Daoy (cell line): ENCODE results near the gene ZNF469. TPM values are rescaled to one million over a fixed set of nuclear protein-coding genes. Genes with fewer than 3 reads are reported as not detected.

Source experiments
- DNase-seq: peaks from one replicate; pipeline ENCODE4 v3.0.0-alpha.2; 2015; ENCODE audit warnings: low read depth
- total RNA-seq: library from RNA; depleted of rRNA; stranded (reverse); fragments of >200 nt; shearing (Covaris generic); gene quantifications from 2 replicates; pipeline ENCODE4 v1.2.3, GENCODE V29; 2014

The ZNF469 gene
- total RNA-seq, 1 experiment from 2014 or later, result 0.23 TPM

GRCh38 chr16:88346680-88347505 lies 35.9 kb upstream of the ZNF469 start:
- DNase-seq, result no peak

DNA sequence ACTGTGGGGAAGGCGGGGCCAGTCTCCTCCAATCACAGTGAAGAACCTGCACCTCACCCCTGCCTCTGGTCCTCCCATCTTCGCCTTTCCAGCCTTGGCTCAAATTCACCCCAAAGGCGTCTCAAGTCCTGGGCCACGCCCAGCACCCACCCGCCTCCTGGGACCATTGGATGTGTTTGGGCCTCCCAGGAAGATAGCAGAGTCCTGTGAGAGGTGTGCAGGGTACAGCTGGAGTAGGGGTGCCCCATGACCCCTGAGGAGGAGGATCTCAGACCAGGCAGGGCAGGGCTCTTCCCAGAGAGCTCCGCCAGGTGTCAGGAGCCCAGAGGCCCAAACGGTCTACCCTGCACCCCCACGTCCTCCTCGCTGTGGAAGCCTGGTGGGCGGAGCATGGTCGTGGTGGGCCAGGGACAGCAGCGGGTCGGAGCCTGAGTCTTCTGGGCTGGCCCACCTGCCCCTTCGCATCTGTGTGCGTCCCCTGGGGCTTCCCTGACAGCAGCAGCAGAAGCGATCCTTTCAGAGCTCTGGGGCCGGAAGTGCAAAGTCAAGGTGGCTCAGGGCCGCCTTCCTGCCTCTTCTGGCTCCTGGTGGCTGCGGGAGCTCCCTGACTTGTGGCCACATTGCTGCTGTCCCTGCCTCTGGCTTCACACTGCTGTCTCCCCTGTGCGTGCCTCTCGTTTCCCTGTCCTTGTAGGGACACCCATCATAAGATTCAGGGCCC lies 34.9 kb upstream of the ZNF469 start:
- no peak for DNase-seq

DNA sequence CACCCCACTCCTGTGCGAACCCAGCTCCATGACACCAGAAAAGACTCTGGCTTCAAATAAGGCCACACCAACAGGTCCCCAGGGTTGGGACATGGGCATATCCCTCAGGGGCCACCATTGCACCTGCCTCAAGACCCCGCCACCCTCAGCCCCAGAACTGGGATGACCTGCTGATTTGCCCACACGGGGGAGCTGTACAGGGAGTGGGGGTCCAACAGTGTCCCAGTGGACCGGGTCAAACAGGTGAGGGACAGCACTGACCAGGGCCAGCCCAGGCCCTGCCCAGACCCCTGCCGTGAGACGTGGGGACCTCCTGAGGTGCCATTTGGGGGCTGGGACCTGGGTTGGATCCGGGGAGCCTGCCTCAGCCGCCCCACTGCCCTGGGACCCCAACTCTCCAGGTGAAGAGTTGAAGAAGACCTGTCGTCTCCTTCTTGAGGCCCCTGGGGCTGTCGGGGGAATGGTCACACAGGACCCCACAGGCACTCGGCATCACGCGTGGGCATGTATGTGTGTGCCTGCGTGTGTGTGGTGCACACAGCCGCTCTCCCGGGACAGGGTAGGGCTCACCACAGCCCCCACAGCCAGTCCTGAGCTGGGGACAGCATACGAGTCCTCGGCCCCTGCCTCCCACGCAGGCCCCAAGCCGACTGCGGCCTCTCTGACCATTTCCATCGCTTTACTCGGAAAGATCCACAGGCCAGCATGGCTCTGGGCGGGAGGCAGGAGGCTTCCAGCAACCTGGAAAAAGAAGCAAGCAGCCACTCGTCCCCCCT lies 34.2 kb upstream of the ZNF469 start:
- DNase-seq, result no peak

DNA sequence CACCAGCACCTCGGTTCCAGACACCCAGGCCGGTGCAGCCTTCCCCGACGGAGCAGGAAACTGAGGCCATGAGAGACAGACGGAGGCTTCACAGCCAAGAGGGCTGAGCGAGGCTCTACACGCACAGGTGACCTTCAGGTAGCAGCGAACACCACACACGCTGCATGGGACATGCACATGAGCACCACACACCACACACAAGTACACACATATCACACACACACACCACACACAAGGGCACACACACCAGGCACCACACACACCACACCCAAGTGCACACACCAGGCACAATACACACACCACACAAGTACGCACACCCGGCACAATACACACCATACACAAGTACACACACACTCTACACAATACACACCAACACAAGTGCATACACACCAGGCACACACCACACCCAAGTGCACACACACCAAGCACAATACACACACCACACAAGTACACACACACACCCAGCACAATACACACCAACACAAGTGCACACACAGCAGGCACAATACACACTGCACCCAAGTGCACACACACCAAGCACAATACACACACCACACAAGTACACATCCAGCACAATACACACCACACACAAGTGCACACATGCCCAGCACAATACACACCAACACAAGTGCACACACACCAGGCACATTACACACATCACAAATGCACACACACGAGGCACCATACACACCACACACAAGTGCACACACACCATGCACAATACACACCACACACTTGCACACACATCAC lies 33.4 kb upstream of the ZNF469 start:
- DNase-seq, result no peak

- no peak for DNase-seq
Observed at GRCh38 chr16:88349903-88350900, 32.6 kb upstream of the ZNF469 start.

GRCh38 chr16:88350922-88351321 lies 31.8 kb upstream of the ZNF469 start:
- no peak for DNase-seq

DNA sequence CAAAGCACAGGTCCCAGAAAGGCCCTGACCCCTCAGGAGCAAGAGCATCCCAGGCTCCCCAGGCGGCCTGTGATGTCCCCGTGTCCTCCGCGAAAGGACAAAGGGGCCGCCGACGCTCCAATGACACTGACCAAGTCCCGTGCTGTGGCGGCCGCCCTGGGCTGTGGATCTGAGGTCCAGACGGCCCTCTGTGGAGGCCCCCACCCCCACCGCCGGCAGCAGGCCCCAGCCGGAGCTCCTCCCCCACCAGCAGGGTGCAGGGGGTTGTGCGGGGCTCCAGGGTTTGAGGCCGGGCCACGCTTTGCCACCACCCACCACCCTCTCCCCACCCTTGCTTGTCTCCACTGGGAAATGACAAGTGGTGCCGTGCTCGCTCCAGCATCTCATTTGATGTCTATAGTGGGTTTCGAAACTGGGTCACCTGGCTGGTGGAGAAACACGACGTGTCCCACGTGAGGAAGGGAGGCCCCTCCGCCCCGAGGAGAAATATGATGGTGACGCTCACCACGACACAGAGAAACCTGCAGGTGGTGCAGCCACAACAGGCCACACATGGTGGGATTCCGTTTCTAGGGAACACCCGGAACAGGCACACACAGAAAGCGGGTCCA lies 31.2 kb upstream of the ZNF469 start:
- DNase-seq, result no peak

GRCh38 chr16:88352261-88353200 lies 30.2 kb upstream of the ZNF469 start:
- no peak for DNase-seq

GRCh38 chr16:88353232-88353631 lies 29.5 kb upstream of the ZNF469 start:
- no peak for DNase-seq

GRCh38 chr16:88353691-88354090 lies 29.1 kb upstream of the ZNF469 start:
- DNase-seq, result no peak

DNA sequence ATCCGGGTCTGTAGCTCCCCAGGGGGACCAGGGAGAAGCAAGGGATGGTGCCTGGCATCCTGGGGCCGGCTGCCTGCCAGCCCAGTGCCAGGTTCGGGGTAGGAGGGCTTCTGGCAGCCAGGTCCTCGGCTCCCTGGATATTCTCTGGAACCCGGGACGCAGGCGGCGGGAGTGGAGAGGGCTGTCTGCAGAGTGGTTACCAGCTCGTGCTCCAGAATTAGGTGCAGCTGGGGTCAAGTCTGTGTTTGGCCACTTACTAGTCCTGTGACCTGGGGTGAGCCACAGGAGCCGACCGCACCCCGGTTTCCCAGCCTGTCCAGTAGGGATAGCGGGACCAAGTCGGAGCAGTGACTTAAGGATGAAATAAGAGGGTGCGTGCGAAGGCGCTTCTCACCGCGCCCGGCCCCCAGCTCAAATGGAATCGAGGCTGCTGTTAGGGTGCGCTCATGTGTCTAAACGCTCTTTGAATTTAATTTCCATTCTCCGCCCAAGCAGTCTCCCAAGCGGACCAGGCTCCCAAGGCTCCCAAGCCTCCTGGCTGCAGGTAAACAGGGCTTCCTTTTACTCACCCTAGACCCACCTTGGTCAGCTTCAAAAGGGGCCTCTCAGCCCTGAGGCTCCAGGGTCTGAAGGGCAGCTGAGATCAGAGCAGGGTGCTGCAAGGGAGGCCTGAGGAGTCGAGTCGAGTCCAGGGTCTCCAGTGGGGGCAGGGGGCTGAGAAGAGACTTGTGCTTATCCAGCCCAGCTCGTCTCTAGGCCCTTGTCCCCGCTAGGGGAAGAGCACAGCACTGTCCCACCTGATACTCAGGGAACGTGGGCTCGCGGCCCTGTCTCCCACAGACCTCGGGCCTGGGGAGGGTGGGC lies 28.3 kb upstream of the ZNF469 start:
- no peak for DNase-seq

DNA sequence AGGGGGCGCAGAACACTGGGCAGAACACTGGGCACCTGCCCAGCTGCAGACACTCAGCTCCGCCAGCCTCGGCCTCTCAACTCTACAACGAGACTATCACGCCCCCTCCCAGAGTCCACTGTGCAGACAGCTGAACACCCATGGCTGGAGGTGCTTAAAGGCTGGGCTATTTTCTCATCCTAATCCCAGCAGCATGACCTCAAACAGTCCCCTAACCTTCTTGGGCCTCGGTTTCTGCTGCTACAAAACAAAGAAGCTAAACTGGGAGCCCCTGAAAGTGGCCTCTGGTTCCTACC lies 27.7 kb upstream of the ZNF469 start:
- no peak for DNase-seq

DNA sequence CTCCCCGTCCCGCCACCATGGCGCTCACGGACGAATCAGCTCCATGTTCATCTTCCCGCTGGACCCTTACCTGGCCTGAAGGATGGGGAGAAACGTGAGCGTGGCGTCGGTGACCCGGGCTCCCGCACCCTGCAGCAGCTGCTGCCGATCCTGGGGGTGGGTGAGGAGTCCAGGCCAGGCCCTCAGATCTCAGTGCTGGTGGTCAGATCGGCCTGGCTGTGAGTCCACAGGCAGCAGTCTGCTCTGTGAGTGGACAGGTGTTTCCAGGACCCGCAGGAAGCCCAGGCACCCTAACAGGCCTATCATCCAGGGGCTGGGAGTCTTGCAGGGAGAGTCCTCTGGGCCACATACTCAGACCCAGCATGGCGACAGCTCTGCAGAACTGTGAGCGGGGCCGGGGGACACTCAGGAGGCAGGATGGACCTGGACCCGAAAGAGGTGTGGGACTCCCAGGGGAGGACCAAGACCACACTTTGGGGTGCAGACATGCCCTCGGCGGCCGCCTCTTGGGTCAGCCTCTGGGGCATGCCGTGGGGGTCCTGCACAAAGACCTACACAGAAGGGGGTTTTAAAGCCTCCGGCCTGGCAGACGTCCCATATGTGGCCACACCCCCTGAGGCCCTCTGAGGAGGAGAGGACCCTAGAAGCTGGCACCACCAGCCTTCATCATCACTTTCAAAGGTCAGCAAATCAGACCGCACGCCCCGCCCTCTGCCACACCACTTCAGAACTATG lies 27.2 kb upstream of the ZNF469 start:
- no peak for DNase-seq

DNA sequence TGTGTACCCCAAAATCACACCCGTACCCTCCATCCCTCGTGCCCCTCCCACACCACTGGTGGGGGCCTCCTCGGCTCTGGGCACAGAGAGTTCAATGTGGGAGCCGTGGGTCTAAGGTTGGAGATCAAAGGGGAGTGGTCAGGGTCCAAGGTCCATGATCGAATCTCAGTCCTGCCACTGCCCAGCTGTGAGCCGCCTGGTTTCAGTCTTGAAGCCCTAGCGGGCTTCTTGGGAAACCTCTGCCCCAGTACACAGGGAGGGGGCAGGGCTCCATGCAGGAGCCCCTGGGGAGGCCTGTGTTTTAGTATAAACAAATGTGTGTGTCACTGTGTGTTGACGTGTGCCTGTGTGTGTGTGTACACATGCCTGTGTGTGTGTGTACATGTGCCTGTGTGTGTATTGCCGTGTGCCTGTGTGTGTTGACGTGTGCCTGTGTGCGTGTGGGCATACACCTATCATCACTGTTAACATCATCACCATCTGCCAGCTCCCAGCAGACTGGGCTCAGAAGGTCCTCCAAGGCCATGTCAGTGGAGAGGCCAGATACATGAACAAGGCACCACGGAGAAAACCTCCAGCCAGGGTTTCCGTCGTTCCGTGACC lies 26.5 kb upstream of the ZNF469 start:
- DNase-seq, result no peak

- no peak for DNase-seq
Observed at GRCh38 chr16:88356727-88357199, 26.0 kb upstream of the ZNF469 start.

GRCh38 chr16:88357317-88358022 lies 25.3 kb upstream of the ZNF469 start:
- DNase-seq, result no peak
